GM18505 (cell line): ENCODE data around the gene MEOX1.
"Not testable (repeated sequence)": the region's sequence is repeated elsewhere in the genome, so short reads cannot be mapped to it uniquely, and the experiment has no call there.

Experiments
- ATAC-seq: cut with Tn5 transposase; IDR thresholded peaks from one replicate; pipeline ENCODE4 v1.9.1; 2021; ENCODE audit not compliant: unreplicated experiment
- POLR2A ChIP-seq: IDR thresholded peaks from 4 replicates; pipeline ENCODE4 v1.6.1; 2011; ENCODE audit warnings: borderline replicate concordance; ENCODE audit not compliant: insufficient read depth, insufficient read length; ENCODE audit errors: extremely low read depth

Gene MEOX1

GRCh38 chr17:43615330-43616028 lies 46.2 kb downstream of the MEOX1 start:
- TF ChIP-seq POLR2A: no peak
- no peak for ATAC-seq

- no peak for ATAC-seq
- no peak for TF ChIP-seq POLR2A
Observed at GRCh38 chr17:43614561-43614960, 47.2 kb downstream of the MEOX1 start.

DNA sequence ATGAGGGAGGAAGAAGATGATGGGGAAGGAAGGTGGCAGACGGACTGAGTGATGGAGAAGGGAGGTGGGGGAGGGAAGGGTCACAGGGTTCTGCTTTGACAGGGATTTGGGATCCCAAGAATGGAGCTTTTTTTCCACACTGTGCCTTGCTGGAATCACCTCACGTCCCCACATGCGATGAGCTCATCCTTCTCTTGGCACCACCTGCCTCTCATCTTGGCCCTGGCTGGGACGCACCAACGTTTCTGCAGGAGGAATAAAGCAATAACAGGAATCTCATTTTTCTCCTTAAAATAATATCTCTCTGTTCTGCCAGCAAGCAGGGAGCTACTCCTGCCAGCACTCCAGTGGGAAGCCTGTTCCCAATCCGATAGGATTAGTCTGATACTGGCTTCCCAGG lies 47.8 kb downstream of the MEOX1 start:
- ATAC-seq: no peak

GRCh38 chr17:43612515-43612914 lies 49.2 kb downstream of the MEOX1 start:
- no peak for ATAC-seq
- no peak for TF ChIP-seq POLR2A

More for the DNA sequence above, 47.8 kb downstream of the MEOX1 start:
- no peak for TF ChIP-seq POLR2A

GRCh38 chr17:43611230-43611969 lies 50.3 kb downstream of the MEOX1 start:
- TF ChIP-seq POLR2A: no peak
- no peak for ATAC-seq

- ATAC-seq: no peak
- no peak for TF ChIP-seq POLR2A
Observed at GRCh38 chr17:43609613-43610385, 51.9 kb downstream of the MEOX1 start.

GRCh38 chr17:43608313-43608712 lies 53.4 kb downstream of the MEOX1 start:
- no peak for ATAC-seq
- TF ChIP-seq POLR2A: no peak

DNA sequence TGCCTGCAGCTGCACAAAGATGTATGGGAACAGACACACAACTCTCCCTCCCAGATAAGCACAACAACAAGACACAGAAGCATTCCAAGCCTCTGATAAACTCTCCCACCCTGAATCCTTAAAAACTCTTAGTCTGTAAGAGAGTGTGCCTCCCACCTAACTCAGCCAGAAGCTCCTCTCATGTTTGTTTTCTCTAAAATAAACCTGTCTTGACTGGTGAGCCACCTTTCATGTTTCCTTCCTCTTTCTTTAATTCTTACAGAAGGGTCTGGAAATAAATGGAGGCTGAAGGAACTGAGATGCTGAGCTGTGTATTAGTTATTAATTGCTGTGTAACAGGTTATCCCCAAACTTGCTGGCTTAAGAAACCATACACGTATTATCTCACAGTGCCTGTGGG lies 57.2 kb downstream of the MEOX1 start:
- TF ChIP-seq POLR2A: no peak
- ATAC-seq: no peak

GRCh38 chr17:43603321-43603720 lies 58.4 kb downstream of the MEOX1 start:
- no peak for TF ChIP-seq POLR2A
- no peak for ATAC-seq

DNA sequence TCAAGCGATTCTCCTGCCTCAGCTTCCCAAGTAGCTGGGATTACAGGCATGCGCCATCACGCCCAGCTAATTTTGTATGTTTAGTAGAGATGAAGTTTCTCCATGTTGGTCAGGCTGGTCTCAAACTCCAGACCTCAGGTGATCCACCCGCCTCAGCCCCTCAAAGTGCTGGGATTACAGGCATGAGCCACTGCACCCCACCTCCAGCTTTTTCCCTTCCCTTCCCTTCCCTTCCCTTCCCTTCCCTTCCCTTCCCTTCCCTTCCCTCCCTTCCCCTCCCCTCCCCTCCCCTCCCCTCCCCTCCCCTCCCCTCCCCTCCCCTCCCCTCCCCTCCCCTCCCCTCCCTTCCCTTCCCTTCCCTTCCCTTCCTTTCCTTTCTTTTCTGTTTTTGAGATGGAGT lies 59.2 kb downstream of the MEOX1 start:
- not testable (repeated sequence) for ATAC-seq

DNA sequence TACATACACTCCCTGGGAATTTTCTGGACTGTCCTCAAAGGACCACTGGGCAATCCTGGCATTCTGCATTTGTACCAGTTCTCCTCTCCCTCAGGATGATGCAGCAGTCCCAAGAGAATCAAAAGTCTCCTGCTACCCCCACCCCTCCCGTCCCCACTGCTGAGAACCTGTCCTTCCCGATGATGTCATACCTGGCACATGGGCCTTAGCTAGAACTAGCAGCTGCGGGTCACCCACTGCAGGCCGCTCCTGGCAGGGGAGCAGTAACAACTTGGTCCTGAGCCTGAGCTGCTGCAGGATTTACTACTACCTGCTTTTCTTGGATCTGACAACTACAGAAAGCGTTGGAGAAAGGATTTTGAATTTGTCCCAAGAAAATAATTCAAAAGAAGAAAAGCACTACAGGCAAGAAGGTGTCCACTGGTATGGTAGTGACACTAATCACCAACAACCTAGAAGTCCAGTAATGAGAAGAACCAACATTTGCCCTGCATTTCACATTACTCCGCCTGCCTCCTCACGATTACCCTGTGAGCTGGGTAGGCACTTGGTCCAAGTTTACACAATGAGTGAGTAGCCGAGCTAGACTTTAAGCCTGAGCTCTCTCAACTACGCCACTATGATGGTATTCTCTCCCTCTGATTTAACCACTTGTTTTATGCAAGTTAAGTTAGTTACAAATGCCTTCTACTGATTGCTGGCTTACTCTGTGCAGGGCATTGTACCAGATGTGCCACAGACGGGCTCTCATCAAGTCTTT lies 60.3 kb downstream of the MEOX1 start:
- no peak for TF ChIP-seq POLR2A
- no peak for ATAC-seq

DNA sequence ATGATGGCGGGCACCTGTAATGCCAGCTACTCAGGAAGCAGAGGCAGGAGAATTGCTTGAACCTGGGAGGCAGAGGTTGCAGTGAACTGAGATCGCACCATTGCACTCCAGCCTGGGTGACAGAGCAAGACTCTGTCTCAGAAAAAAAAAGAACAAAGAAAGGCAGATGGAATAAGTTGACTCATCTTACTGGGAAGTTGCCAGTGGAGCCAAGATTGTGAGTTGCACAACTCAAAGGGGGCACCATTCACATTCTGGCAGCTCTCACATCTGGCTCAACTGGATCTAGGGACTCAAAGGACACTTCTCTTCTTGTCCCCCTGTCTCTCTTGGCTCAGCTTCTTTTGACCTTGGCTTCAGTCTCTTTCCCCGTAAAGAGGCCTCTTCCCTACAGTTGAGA lies 61.9 kb downstream of the MEOX1 start:
- TF ChIP-seq POLR2A: no peak
- no peak for ATAC-seq

DNA sequence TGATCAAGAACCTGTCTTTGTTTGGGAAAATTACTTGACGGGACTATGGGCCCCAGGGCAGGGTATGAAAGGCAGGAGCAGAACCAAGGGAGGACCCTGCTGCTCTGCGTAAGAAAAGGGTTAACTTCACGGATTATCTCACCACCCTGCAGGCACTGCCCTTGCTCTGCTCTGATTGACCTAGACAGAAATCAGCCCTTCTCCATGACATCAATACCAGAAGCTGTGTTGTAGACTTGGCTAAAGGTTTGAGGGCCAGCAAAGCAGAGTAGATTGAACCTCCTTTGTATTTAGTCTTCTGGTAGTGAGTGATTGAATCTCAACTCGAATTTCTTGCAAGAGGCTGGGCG lies 62.7 kb downstream of the MEOX1 start:
- ATAC-seq: no peak
- no peak for TF ChIP-seq POLR2A
